GM19043 (cell line): ENCODE results near the gene SLC25A26.
"Not testable (repeated sequence)": the region's sequence is repeated elsewhere in the genome, so short reads cannot be mapped to it uniquely, and the experiment has no call there.

ENCODE experiments used
- ATAC-seq: cut with Tn5 transposase; IDR thresholded peaks from one replicate; pipeline ENCODE4 v1.9.1; 2021; ENCODE audit warnings: low read depth; ENCODE audit not compliant: unreplicated experiment

Gene SLC25A26

DNA sequence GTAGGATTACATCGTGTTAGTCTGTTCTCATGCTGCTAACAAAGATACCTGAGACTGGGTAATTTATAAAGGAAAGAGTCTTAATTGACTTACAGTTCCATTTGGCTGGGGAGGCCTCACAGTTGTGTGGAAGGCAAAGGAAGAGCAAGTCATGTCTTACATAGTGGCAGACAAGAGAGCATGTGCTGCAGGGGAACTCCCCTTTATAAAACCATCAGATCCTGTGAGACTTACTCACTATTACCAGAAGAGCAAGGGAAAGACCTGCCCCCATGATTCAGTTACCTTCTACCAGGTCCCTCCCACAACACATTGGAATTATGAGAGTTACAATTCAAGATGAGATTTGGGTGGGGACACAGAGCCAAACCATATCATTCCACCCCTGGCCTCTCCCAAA lies 3.4 kb downstream of the SLC25A26 start:
- ATAC-seq: no peak

DNA sequence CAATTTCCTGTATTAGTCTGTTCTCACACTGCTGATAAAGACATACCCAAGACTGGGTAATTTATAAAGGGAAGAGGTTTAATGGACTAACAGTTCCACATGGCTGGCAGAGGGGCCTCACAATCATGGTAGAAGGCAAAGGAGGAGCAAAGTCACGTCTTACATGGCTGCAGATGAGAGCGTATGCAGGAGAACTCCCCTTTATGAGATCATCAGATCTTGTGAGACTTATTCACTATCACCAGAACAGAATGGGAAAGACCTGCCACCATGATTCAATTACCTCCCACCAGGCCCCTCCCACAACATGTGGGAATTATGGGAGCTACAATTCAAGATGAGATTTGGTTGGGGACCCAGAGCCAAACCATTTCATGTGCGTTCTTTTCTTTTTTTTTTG lies 5.3 kb downstream of the SLC25A26 start:
- not testable (repeated sequence) for ATAC-seq

DNA sequence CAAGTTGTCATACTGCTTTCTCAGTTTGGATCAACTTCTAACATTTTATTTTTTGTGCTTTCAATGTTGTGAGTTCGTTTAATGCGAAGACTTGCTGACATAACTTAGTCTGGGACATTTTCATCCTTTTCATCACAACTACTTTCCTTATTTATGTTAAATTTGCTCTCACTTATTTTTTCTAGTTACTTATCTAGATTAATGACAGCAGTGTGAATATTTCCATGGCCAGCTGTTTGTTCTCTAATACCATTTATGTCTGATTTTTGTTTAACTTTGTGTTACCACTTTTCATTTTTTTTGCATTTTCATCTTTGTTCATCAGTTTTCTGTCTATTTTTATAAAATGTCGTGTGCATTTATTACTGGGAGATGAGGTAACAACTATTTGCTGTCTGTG lies 6.2 kb downstream of the SLC25A26 start:
- ATAC-seq: no peak

DNA sequence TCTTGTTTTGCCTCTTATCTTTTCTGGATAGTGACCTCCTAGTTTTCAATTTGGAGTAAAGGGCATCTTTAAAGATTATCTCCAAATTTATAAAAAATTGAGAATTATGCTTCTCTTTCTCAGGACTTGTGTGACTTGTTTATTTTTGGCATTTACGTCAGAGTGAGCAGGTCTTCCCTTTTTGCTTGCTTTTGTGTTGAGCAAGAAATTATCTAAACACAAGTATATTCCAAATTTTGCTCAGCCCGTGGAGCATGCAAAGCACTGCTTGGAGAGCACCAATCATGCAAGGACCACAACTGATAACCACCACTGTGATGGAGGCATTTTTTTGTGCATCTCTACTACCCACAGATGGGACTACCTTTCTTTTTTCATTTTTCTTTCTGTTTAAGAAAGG lies 7.1 kb downstream of the SLC25A26 start:
- ATAC-seq: no peak

DNA sequence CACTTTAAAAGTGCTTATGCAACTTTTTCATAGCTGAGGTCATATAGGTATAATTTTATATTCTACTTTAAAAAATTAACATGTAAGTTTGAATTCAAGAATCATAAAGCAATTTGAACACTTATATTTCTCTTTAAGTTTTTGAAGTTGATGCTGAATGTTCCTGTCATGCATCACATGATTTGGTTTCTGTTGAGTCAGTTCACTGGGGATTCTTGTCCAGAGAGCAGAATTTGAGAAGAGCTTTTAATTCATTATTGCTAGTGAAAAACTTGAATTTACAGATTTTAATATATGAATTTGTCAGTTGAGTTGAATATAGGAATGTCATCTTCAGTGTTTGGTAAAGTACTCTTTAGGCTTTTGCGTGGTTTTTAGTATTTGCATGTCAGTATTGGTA lies 7.9 kb downstream of the SLC25A26 start:
- no peak for ATAC-seq

DNA sequence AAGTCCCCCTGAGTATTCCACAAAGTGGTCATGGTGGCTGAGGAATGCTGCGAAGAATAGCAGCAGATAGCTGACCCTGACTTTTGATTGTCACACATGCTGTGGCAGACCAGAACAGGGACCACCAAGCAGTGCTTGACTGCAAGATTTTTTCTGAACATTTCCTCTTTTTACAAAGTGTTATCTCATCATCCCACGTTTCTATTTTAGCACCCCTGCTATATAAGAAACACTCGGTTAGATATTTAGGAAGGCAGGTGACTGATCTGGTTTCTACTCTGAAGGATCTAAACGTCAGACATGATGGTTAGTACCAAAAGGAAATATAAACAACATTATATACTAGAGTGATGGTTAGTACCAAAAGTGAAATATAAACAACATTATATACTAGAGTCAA lies 9.1 kb downstream of the SLC25A26 start:
- ATAC-seq: no peak

DNA sequence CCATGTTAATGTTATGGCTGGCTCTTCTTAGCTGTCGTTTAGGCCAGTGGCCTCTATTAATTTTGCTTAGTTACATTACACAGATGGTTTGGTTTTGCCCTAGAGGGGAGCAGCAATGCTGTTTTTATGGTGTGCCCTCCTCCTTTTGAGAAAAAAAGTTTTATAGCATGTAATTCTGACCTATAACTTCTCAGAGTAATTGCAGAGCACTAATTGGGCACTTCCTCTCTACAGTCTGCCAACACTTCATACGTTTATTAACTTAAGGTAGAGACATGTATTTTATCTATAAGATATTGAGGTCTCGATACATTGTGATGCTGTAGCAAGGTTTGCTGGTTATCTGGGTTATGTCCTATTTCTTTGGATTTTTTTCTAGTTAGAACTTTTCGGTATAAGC lies 12.2 kb downstream of the SLC25A26 start:
- ATAC-seq: no peak

DNA sequence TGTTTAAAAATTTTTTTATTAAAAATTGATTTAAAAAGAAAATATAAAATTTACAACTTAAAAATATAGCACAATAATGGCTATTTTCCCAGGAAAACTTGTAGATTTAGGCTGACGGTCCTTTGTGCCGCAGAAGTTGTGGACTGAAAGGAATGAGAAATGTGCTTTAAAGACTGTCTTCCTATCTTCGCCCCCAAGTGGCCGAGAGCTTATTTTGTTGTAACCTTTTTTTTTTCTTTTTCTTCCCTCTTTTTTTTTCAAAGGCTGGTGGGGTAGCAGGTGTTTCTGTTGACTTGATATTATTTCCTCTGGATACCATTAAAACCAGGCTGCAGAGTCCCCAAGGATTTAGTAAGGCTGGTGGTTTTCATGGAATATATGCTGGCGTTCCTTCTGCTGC lies 15.5 kb downstream of the SLC25A26 start:
- no peak for ATAC-seq

DNA sequence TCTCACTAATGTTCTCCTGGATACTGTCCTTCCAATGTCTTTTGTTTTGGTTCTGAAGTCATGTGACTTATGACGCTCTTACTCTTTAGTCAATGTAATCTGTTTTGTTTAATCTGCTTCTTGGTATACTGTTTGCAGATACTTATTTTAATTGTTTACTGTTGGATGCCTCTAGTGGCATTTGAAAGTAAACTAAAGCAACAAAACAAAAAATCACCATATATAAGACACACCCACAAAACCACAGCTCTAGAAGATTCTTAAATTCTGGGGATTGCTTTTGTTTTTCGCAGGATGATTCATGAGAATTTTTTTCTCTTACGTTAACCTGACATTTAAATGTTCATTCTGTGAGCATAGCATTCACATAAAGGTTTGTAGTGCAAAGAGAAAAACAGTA lies 16.8 kb downstream of the SLC25A26 start:
- no peak for ATAC-seq

DNA sequence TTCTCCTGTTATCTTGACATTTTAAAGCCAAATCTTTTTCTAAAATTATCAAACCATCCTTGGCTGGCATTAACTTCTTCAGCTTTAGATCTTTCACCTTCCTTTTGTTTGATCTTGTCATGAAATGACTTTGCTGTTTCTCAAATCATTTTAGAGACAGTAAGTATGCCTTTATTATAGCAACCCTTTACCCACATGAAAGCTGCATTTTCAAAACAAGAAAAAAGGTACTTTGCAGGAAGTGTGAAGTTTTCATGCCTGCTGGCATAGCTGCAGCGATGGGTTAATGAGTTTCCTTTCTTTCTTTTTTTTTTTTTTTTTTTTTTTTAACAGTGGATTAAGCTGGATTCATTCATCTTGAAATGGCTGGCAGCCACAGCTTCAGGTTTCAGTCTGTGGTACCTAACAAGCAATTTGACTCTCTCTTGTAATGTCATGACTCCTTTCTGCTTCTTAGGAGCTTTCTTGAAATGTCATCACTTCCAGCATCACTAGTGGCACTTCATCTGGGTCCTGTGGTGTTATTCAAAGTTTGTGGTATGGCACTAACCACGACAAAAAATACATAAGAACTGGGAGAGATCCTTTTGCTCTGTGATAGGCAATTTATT lies 18.8 kb downstream of the SLC25A26 start:
- ATAC-seq: no peak

DNA sequence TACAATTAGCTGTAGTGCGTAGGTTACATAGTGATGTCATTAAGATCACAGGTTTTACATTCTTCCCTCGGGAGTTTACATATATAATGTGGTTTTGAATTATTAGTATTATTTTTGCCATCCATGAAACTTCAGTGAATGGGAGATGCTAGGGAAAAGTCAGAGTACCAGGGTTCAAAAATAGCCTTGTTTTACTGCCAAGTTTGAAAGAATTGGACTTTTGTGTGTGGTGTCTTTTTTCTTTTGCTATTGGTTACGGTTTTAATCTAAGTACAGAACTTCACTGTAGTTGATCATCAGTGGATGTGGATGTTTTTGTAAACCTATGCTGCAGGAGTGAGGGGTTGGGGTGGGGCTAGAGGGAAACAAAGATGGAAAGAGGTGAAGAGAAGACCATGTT lies 20.7 kb downstream of the SLC25A26 start:
- no peak for ATAC-seq

DNA sequence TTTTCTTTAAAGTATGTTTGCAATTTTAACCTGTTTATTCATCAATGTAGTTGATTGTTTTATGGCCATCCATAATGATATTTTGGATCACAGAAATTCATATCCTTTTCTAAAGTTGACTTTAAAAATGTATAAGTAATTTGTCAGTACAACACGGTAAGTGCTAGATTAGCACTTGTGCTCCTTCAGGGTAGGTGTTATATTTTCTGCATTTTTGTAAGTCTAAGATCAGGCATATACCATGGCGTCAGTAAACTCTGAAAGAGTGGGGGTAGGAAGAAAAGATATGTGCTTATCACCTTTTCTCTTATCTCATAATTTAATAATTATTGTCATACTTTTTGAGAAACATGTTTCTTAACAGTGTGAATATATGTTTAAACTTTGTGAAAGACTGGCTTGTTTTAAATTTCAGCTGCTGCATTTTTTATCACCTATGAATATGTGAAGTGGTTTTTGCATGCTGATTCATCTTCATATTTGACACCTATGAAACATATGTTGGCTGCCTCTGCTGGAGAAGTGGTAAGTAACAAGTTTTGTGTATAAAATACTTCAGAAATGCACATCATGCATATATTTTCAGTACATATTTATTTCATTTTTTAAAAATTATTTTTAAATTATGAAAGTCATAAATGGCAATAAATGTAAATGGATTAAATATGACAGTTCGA lies 22.1 kb downstream of the SLC25A26 start:
- ATAC-seq: no peak

DNA sequence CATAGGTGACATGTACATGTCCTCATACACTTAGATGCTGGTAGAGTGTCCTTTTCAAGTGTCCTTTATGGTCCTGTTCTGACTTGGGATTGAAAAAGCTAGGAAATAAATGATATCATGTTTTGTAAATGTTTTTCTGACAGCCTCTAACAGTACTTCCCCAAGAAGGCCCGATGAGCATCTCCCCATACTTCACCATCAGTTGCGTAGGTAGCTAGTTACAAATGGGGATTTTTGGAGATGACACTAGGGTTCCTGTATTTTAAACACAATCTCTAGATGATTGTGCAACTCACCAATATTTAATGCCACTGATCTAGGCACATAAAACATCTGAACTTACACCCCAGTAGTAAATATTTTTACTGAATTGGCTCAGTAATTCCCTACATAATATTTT lies 27.8 kb downstream of the SLC25A26 start:
- no peak for ATAC-seq

DNA sequence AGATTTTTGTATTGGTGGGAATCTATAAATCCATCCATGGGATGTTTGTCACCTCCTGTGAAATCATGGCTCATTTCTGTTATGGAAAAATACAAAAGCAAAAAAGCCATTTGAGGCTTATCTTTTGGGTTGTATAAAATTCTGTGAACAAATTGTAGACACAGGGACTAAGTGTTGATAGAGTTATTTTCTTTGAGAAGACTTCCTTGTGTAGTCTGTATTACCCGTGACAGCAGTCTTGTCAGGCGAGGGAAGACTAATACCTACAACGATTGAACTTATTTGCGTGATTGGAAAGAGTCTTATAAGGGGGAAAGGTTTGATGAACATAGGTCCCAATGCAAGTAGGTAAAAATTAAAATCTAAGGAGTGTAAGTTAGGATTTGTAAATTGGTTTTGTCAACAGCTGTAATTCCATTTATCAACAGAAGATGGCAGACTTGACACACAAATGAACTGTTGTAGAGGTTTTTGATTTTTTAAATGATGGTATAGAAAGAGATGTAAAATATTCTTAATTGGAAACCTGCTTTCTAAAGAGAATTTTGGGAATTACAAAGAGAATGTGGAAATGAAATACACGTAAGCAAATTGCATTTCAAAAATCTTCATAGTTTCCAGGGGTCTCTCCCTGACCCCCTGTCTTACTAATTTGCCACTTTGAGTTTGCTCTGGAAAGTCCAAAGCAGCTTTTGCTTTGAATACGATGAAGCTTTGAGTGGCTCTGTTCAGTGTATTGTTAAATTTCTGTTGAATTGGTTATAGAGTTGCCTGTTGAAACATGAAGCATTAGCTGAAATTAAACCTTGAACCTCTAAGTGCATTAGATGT lies 33.2 kb downstream of the SLC25A26 start:
- ATAC-seq: no peak

DNA sequence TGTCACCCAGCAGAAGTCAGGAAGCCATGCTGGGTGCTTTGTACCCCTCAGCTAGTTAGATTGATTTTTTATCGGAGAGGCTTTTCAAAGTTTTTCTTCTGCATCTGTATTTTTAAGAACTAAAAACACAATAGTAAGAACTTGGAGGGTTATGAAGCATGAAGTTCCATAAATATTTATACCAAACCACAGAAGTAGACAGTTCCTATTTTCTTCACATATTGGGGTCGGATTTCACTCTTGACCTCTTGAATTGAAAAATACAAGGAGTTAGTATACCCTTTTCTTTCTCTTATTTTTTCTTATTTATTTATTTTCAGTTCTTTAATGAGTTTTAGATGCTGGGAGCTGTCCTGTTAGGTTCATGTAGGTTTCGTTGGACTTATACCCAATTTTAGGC lies 35.1 kb downstream of the SLC25A26 start:
- no peak for ATAC-seq

DNA sequence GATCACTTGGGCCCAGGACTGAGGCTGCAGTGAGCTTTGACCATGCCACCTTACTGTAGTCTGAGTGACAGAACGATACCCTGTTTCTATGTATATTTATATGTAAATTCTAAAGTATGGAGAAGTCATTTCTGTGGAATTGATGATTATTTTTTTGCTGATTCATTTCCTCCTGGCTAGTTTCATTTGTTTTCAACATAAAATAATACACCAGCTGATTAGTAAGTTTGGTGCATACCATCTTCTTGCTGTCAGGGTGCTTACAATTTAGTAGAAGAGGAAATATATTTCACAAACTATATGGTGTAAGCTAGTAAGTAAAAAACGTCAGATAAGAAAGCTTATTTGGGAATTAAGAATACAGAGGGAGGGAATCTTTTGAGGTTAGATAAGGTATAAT lies 36.0 kb downstream of the SLC25A26 start:
- no peak for ATAC-seq

DNA sequence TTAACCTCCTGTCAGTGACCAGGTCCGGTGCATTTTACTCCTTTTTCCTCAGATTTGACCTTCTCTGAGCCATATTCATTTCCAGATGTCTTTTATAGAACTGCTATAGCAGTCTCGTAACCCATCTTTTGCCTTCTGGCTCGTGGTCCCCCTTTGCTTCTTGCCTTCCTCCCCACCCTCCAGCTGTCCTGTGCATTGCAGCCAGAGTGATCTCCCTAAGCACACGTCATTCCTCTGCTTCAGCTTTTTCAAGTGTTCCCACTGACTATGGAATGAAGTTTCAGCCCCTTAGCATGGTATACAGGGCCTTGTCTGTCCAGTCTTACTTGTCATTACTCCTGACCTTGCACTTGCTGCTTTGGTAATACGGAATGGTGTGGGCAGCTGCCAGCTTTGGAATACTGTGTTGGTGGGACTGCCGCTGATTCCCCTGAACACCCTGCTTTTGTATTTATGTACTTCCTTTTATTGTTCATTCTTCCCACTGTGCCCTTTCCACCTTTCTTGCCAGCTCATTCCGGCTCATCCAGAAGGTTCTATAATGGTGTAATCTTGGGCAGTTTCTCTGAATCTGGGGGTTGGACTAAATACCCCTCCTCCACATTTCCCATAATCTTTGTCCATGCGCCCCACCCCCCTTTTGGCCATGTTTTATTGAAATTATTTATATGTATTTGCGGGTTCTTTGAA lies 38.9 kb downstream of the SLC25A26 start:
- ATAC-seq: no peak

DNA sequence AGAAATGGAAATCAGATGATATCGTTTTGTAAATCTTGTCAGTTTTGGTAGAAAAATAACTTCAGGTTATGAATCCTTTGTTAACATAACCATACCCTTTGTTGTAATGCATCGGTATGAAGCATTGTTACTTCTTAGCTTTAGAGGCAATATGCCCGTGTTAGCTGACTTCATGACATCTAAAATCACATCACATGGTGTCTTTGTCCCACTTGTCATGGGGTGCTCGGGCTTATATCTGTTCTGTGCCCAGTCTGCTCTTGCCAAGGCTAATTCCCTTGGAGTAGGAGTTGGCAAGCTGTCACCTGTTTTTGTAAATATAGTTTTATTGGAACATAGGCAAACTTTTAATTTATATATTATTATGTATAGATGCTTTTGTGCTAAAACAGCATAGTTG lies 39.6 kb downstream of the SLC25A26 start:
- no peak for ATAC-seq

DNA sequence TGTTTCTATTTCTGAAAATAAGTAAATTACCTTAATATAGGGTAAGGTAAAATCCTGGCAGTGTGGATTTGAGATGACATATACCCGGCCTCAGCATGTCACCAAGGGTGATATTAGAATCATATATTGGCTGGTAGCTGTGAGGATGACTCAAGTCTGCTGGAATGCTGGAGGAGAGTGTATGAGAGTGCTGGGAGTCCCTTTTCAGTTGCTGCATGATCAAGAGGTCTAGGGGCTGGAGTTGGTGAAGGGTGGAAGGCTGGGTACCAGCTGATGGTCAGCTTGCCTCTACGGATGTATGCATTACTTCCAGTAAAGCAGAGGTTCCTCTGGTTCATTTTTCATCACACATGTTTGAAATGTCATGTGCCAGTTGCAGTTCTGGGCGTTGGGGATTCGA lies 40.6 kb downstream of the SLC25A26 start:
- no peak for ATAC-seq

DNA sequence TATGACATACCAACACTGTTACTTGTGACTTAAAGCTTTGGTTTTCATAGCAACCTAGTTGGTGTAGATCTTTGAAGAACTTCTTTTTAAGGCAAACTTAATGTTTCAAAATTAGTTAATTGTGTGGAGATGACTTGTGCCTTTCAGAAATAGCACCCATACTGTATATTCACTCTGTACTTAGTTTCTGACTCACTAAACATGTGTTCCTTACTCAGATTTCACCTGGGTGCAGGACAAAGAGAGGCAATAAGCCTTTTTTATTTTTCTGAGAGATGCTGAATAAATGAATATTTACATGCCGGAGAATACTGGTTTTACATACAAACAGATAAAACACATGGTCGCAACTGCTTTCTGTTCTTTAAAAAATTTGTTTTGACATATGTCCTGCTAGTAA lies 44.8 kb downstream of the SLC25A26 start:
- ATAC-seq: no peak

DNA sequence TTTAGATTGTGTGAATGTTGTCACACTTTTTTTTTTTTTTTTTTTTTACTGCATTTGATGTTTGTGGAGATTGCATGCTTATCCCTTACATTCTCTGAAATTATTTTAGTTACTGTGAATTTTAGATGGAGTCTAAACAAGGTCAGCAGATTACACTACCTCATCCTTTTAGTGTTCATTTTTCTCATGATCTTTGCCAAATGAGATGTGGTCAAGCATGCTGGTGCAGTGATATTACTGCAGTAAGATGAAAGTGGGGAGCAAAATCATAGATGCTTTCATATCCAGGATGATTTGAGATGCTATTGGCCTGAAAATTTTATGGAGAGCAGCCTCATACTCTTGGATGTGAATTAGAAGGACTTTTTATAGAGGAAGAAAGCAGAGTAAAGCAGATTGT lies 45.8 kb downstream of the SLC25A26 start:
- no peak for ATAC-seq
